Left forelimb (tissue), 1 donor: Measurements from ENCODE around the gene UQCC2.

ENCODE experiments used
- DNase-seq: peaks from one replicate; pipeline ENCODE4 v3.0.0-alpha.2; 2018; ENCODE audit warnings: low spot score

UQCC2 gene

GRCh38 chr6:33690766-33691165, 20.7 kb downstream of the UQCC2 start:
- no peak for DNase-seq

- DNase-seq = no peak
Observed at GRCh38 chr6:33689879-33690278, 21.6 kb downstream of the UQCC2 start.

GRCh38 chr6:33689148-33689494, 22.4 kb downstream of the UQCC2 start:
- DNase-seq = no peak

- DNase-seq = no peak
Observed at GRCh38 chr6:33688451-33689147, 22.9 kb downstream of the UQCC2 start.

- DNase-seq = no peak
Observed at GRCh38 chr6:33688006-33688405, 23.5 kb downstream of the UQCC2 start.

GRCh38 chr6:33686981-33687975, 24.2 kb downstream of the UQCC2 start:
- DNase-seq = no peak

GRCh38 chr6:33686225-33686924, 25.1 kb downstream of the UQCC2 start:
- DNase-seq = no peak

- no peak for DNase-seq
Observed at GRCh38 chr6:33685411-33686224, 25.9 kb downstream of the UQCC2 start.

GRCh38 chr6:33684983-33685382, 26.5 kb downstream of the UQCC2 start:
- DNase-seq = no peak

- DNase-seq = no peak
Observed at GRCh38 chr6:33684428-33684896, 27.0 kb downstream of the UQCC2 start.

GRCh38 chr6:33683576-33684427, 27.7 kb downstream of the UQCC2 start:
- DNase-seq = no peak

GRCh38 chr6:33683051-33683571, 28.4 kb downstream of the UQCC2 start:
- DNase-seq = no peak

- DNase-seq = no peak
Observed at GRCh38 chr6:33682341-33682740, 29.2 kb downstream of the UQCC2 start.

- DNase-seq = no peak
Observed at GRCh38 chr6:33679761-33680160, 31.7 kb downstream of the UQCC2 start.

GRCh38 chr6:33678932-33679490, 32.5 kb downstream of the UQCC2 start:
- no peak for DNase-seq

GRCh38 chr6:33678233-33678931, 33.1 kb downstream of the UQCC2 start:
- no peak for DNase-seq

GRCh38 chr6:33677689-33678088, 33.8 kb downstream of the UQCC2 start:
- no peak for DNase-seq

- DNase-seq = no peak
Observed at GRCh38 chr6:33677143-33677660, 34.3 kb downstream of the UQCC2 start.
